HG03103 (cell line): ENCODE data around the gene OR2T27.
"Not testable (repeated sequence)": the region's sequence is repeated elsewhere in the genome, so short reads cannot be mapped to it uniquely, and the experiment has no call there.

ENCODE experiments used
- ATAC-seq: cut with Tn5 transposase; IDR thresholded peaks from one replicate; pipeline ENCODE4 v1.9.1; 2021; ENCODE audit warnings: low read depth; ENCODE audit not compliant: unreplicated experiment

Gene OR2T27

GRCh38 chr1:248641583-248641982 is 13.7 kb downstream of the OR2T27 start:
- not testable (repeated sequence) for ATAC-seq

GRCh38 chr1:248640906-248641305 is 14.4 kb downstream of the OR2T27 start:
- ATAC-seq: peak; percentile 24

GRCh38 chr1:248639652-248640051 is 15.7 kb downstream of the OR2T27 start:
- peak; percentile 43 for ATAC-seq

GRCh38 chr1:248636612-248637011 is 18.7 kb downstream of the OR2T27 start:
- not testable (repeated sequence) for ATAC-seq

GRCh38 chr1:248634991-248635390 is 20.3 kb downstream of the OR2T27 start, which contains the start of gene OR2T11:
TSS of gene OR2T11 (minus strand) at chr1:248635091. CDS start at chr1:248627128, 7,963 bp downstream.
- not testable (repeated sequence) for ATAC-seq

GRCh38 chr1:248631354-248632008 is 23.8 kb downstream of the OR2T27 start:
- ATAC-seq: no peak

- ATAC-seq: no peak
These were observed 24.8 kb downstream of the OR2T27 start for GRCh38 chr1:248630551-248630950.

GRCh38 chr1:248627971-248628844 is 27.1 kb downstream of the OR2T27 start:
- ATAC-seq: peak; percentile 88

- no peak for ATAC-seq
These were observed 29.4 kb downstream of the OR2T27 start for GRCh38 chr1:248625971-248626370.

GRCh38 chr1:248625166-248625565 is 30.2 kb downstream of the OR2T27 start:
- no peak for ATAC-seq

GRCh38 chr1:248622570-248623001 is 32.7 kb downstream of the OR2T27 start:
- peak; percentile 90 for ATAC-seq

GRCh38 chr1:248621770-248622169 is 33.6 kb downstream of the OR2T27 start:
- no peak for ATAC-seq

- ATAC-seq: no peak
These were observed 36.5 kb downstream of the OR2T27 start for GRCh38 chr1:248618878-248619277.

- no peak for ATAC-seq
These were observed 37.2 kb downstream of the OR2T27 start for GRCh38 chr1:248618119-248618518.

GRCh38 chr1:248613742-248614141 is 41.6 kb downstream of the OR2T27 start:
- ATAC-seq: no peak

- no peak for ATAC-seq
These were observed 43.4 kb downstream of the OR2T27 start for GRCh38 chr1:248611883-248612414.

- ATAC-seq: no peak
These were observed 45.0 kb downstream of the OR2T27 start for GRCh38 chr1:248610301-248610700.
